Loucy (cell line): ENCODE results near the gene CSNK1G2.

ENCODE experiments used
- H2AFZ ChIP-seq: fragments of 200-600 bp; sonication (generic); 2 replicates; pipeline ENCODE4 v1.6.0; 2016; ENCODE audit warnings: antibody characterized with exemption, mild to moderate bottlenecking, low read length, moderate library complexity
- H3F3A ChIP-seq: fragments of 200-600 bp; 2 replicates; pipeline ENCODE4 v1.6.0; 2016; ENCODE audit warnings: antibody characterized with exemption, low read depth, mild to moderate bottlenecking
- H3K27me3 ChIP-seq: fragments of 200-600 bp; sonication (generic); 2 replicates; pipeline ENCODE4 v1.6.1; 2014; ENCODE audit warnings: low read length, mild to moderate bottlenecking; ENCODE audit not compliant: insufficient read depth, poor library complexity, severe bottlenecking
- H3K36me3 ChIP-seq: fragments of 200-600 bp; sonication (generic); 2 replicates; pipeline ENCODE4 v1.6.1; 2016; ENCODE audit warnings: low read length; ENCODE audit not compliant: insufficient read depth
- H3K4me1 ChIP-seq: fragments of 200-600 bp; sonication (generic); 2 replicates; pipeline ENCODE4 v1.5.1; 2014; ENCODE audit warnings: low read length, mild to moderate bottlenecking; ENCODE audit not compliant: insufficient read depth, poor library complexity, severe bottlenecking
- H3K4me2 ChIP-seq: fragments of 200-600 bp; sonication (generic); 2 replicates; pipeline ENCODE4 v1.6.0; 2014; ENCODE audit warnings: antibody characterized with exemption, low read length, low read depth, mild to moderate bottlenecking; ENCODE audit not compliant: poor library complexity, severe bottlenecking
- H3K4me3 ChIP-seq: fragments of 200-600 bp; sonication (generic); 2 replicates; pipeline ENCODE4 v1.5.1; 2014; ENCODE audit warnings: low read length, mild to moderate bottlenecking, mixed read lengths; ENCODE audit not compliant: poor library complexity, severe bottlenecking
- H3K79me2 ChIP-seq: fragments of 200-600 bp; sonication (generic); 2 replicates; pipeline ENCODE4 v1.6.1; 2014; ENCODE audit warnings: low read length; ENCODE audit not compliant: insufficient read depth
- H3K9ac ChIP-seq: fragments of 200-600 bp; sonication (generic); 2 replicates; pipeline ENCODE4 v1.6.0; 2014; ENCODE audit warnings: mild to moderate bottlenecking, low read depth, low read length, moderate library complexity; ENCODE audit not compliant: poor library complexity, severe bottlenecking
- H3K9me2 ChIP-seq: fragments of 200-600 bp; sonication (generic); replicated peaks from 2 replicates; pipeline ENCODE4 v1.6.1; 2016; ENCODE audit warnings: low read depth, low read length, mixed read lengths
- H3K9me3 ChIP-seq: fragments of 200-600 bp; sonication (generic); 2 replicates; pipeline ENCODE4 v1.6.1; 2014; ENCODE audit warnings: mild to moderate bottlenecking, antibody characterized with exemption, low read length, low read depth; ENCODE audit not compliant: insufficient read depth
- H4K20me1 ChIP-seq: fragments of 200-600 bp; sonication (generic); 2 replicates; pipeline ENCODE4 v1.6.0; 2014; ENCODE audit warnings: antibody characterized with exemption, low read length, mild to moderate bottlenecking; ENCODE audit not compliant: insufficient read depth, poor library complexity, severe bottlenecking
- CTCF ChIP-seq: fragments of 200-600 bp; sonication (generic); conservative IDR thresholded peaks from 2 replicates; pipeline ENCODE4 v1.5.1; 2014; ENCODE audit warnings: mild to moderate bottlenecking, antibody characterized with exemption, low read length
- EZH2phosphoT487 ChIP-seq: fragments of 200-600 bp; IDR thresholded peaks from 2 replicates; pipeline ENCODE4 v1.6.1; 2018; ENCODE audit warnings: antibody characterized with exemption, mild to moderate bottlenecking, moderate library complexity, borderline replicate concordance

The CSNK1G2 gene

GRCh38 chr19:1997353-1998233, 56.6 kb downstream of the CSNK1G2 start:
- peaks cover 16% of the 10 kb centered on the region; the same call in 1 of the 2 replicates for H3K36me3 ChIP-seq
- H3K9me3 ChIP-seq = no peaks in the 10 kb centered on the region
- H3K4me2 ChIP-seq = no peak overlapping the region
- H4K20me1 ChIP-seq = no peaks in the 10 kb centered on the region
- no peaks in the 10 kb centered on the region for H3K9me2 ChIP-seq
- no peak overlapping the region for H3K4me3 ChIP-seq
- H2AFZ ChIP-seq = no peak overlapping the region
- TF ChIP-seq EZH2phosphoT487 (no peak), CTCF (no peak)
- no peak overlapping the region for H3K9ac ChIP-seq
- H3K79me2 ChIP-seq = no peaks in the 10 kb centered on the region; the same call in 1 of the 2 replicates
- H3K4me1 ChIP-seq = no peaks in the 10 kb centered on the region
- no peaks in the 10 kb centered on the region for H3K27me3 ChIP-seq
- H3F3A ChIP-seq = no peaks in the 10 kb centered on the region

GRCh38 chr19:1998712-1999708, 58.0 kb downstream of the CSNK1G2 start:
- Histone ChIP-seq H3K9ac (no peak overlapping the region), H3K4me2 (no peak overlapping the region), H3K9me3 (no peaks in the 10 kb centered on the region), H4K20me1 (no peaks in the 10 kb centered on the region), H3K27me3 (no peaks in the 10 kb centered on the region), H3F3A (no peaks in the 10 kb centered on the region), H3K9me2 (no peaks in the 10 kb centered on the region), H3K36me3 (peaks cover 16% of the 10 kb centered on the region; the same call in 1 of the 2 replicates), H3K4me3 (no peak overlapping the region), H3K79me2 (peaks cover 3% of the 10 kb centered on the region; the same call in 1 of the 2 replicates), H3K4me1 (no peaks in the 10 kb centered on the region), H2AFZ (no peak overlapping the region)
- TF ChIP-seq CTCF (no peak), EZH2phosphoT487 (no peak)

DNA sequence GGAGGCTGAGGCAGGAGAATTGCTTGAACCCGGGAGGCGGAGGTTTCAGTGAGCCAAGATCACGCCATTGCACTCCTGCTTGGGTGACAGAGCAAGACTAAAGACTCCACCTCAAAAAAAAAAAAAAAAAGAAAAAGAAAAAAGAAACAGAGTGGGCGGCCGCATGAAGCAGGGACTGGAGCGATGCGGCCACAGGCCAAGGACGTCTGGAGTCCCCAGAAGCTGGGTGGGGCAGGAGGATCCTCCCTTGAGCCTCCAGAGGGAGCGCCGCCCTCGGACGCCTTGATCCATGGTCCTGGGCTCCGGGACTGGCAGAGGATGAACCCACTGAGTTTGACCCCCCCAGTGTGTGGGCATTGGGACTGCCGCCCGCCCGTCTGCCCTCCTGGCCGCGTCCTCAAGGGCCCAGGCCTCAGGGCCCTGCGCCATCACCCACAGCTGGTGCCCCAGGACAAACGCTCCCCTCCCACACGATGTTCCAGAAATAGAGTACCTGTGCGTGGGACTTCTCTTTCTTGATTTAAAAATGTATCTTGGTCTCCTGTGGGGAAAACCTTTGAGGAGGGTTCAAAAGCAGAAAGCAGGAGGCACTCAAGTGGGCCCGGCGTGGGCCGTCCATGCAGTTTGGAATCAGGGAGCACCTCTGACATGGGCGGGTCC, 59.0 kb downstream of the CSNK1G2 start:
- no peaks in the 10 kb centered on the region for H4K20me1 ChIP-seq
- H3F3A ChIP-seq = no peaks in the 10 kb centered on the region
- H3K9me2 ChIP-seq = no peaks in the 10 kb centered on the region
- H3K79me2 ChIP-seq = peaks cover 6% of the 10 kb centered on the region; the same call in 1 of the 2 replicates
- H3K9me3 ChIP-seq = no peaks in the 10 kb centered on the region
- H3K9ac ChIP-seq = no peak overlapping the region
- H3K4me1 ChIP-seq = no peaks in the 10 kb centered on the region
- H3K36me3 ChIP-seq = peaks cover 16% of the 10 kb centered on the region; the same call in 1 of the 2 replicates
- H3K27me3 ChIP-seq = no peaks in the 10 kb centered on the region
- TF ChIP-seq CTCF (no peak), EZH2phosphoT487 (no peak)
- H2AFZ ChIP-seq = no peak overlapping the region
- H3K4me2 ChIP-seq = no peak overlapping the region
- H3K4me3 ChIP-seq = no peak overlapping the region
